ENCODE results near the gene EXOC3L2. TPM values are rescaled to one million over a fixed set of nuclear protein-coding genes. Genes with fewer than 3 reads are reported as not detected.

The EXOC3L2 gene
- total and polyA plus RNA-seq, 10 donors: 1.9 to 22.7 (median 13.4) TPM

DNA sequence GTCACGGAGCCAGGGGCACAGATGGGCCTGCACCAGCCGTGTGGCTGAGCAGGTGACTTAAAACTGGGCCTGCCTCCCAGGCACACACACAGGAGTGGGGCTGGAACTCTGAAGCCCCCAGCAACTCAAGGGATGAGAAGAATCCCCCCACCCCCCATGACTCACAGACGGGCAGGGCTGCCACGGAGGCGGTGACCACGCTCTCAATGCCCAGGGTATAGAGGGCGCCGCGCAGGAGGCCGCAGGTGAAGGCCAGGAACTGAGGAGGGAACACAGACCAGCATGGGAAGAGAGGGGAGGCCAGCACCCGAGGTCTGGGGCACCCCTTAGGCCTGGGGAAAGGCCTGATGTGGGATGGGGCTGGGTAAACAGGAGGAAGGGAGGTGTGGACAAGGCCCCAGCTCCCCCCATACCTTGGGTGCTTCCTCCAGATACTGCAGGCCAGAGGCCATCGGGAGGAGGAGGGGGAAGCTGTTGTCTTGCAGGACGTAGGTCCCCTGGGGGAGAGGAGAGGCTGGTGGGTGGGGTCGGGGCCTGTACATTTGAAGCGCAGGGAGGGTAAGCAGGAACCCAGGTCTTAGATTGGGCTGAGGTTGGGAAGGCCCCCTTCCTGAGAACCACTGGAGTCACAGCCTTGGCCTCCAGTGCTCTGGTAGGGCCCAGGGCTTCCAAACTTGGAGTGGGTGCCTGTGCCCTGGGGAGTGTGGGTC lies 81.3 kb downstream of the EXOC3L2 start:
- H3K9me3 ChIP-seq: no peaks in the 10 kb centered on the region
- peak overlapping the region in 1 of 8 donors; percentile 6 for H3K4me3 ChIP-seq
- H3K27ac ChIP-seq: peak overlapping the region in 2 of 8 donors; percentile 9 to 30
- H3K27me3 ChIP-seq (replicated peaks in 1 of 7): peaks cover 0 to 31% (median 4%) of the 10 kb centered on the region in 7 donors
- DNase-seq: no peak
- intact Hi-C loops (cut with DNase I; ENCODE audit: low total_unique reads): no loop called here
- WGBS, 5 donors: 67 to 76% (median 70%) methylated on average over 13 to 15 of the region's 15 CpGs
- H3K4me1 ChIP-seq: peaks cover 16 to 52% (median 36%) of the 10 kb centered on the region in 6 donors
- H3K36me3 ChIP-seq: peaks cover 0 to 7% (median 0%) of the 10 kb centered on the region in 6 donors
- TF ChIP-seq POLR2A (IDR thresholded peaks at IDR 0.05) (no peak), POLR2AphosphoS5 (IDR thresholded peaks at IDR 0.05) (no peak)
- TF ChIP-seq, protein P1, sequence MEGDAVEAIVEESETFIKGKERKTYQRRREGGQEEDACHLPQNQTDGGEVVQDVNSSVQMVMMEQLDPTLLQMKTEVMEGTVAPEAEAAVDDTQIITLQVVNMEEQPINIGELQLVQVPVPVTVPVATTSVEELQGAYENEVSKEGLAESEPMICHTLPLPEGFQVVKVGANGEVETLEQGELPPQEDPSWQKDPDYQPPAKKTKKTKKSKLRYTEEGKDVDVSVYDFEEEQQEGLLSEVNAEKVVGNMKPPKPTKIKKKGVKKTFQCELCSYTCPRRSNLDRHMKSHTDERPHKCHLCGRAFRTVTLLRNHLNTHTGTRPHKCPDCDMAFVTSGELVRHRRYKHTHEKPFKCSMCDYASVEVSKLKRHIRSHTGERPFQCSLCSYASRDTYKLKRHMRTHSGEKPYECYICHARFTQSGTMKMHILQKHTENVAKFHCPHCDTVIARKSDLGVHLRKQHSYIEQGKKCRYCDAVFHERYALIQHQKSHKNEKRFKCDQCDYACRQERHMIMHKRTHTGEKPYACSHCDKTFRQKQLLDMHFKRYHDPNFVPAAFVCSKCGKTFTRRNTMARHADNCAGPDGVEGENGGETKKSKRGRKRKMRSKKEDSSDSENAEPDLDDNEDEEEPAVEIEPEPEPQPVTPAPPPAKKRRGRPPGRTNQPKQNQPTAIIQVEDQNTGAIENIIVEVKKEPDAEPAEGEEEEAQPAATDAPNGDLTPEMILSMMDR (IDR thresholded peaks at IDR 0.05 in 8 of 11, conservative IDR thresholded peaks at IDR 0.05 in 3 of 11): no peak

DNA sequence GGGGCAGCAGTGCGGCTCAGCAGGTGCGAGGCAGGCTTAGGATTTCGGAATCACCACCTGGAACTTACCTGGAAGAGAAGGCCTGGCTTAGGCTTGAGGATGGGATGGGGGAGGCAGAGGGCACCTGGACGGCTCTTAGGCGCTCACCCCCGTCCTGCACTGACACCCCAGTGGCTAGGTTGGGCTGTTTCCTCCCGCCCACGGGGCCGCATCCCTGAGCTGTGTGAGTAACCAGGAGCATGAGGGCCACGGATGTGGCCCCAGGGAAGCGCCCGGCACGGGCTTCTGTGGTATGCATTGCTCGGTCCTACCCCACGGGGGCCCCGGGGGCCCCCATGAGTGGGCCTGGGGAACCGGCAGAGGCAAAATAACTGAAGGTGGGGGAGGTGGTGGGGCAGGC lies 82.1 kb downstream of the EXOC3L2 start:
- intact Hi-C loops (cut with DNase I; ENCODE audit: low total_unique reads): no loop called here
- DNase-seq: no peak

DNA sequence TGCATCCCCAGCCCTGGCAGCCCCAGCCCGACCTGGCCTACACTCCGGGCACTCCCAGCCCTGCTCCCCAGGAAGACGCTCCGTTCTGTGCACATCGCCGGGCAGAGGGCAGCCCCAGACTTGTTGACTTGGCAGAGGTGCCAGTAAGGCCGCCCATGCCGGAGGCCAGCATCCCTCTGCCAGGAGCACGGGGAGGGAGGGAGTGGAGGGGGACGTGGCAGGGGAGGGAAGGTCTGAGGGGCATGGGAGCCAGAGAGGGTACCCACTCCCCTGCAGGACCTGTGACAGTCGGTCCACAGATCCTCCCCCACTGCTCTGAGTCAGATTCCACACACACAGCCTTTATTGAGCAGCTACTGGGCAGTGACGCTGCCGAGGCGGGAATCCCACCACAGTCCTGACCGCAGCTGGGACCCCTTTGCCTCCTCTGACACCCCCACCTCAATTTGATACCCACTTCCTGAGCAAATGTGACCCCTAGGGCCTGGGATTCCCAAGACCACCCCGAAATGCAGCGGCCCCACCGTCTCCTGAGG lies 82.5 kb downstream of the EXOC3L2 start:
- no peak overlapping the region for H3K4me3 ChIP-seq
- TF ChIP-seq POLR2AphosphoS5 (IDR thresholded peaks at IDR 0.05) (no peak), POLR2A (IDR thresholded peaks at IDR 0.05) (no peak)
- TF ChIP-seq, protein P1 (IDR thresholded peaks at IDR 0.05 in 8 of 11, conservative IDR thresholded peaks at IDR 0.05 in 3 of 11): no peak
- no peaks in the 10 kb centered on the region for H3K9me3 ChIP-seq
- H3K27me3 ChIP-seq (replicated peaks in 1 of 7): peaks cover 0 to 43% (median 16%) of the 10 kb centered on the region in 7 donors
- WGBS, 5 donors: 88 to 94% (median 89%) methylated on average over 17 to 18 of the region's 18 CpGs
- no peaks in the 10 kb centered on the region for H3K36me3 ChIP-seq
- intact Hi-C loops (cut with DNase I; ENCODE audit: low total_unique reads): no loop called here
- H3K4me1 ChIP-seq: peaks cover 16 to 43% (median 30%) of the 10 kb centered on the region in 6 donors
- no peak overlapping the region for H3K27ac ChIP-seq
- no peak for DNase-seq

More for the DNA sequence above, 82.1 kb downstream of the EXOC3L2 start:
- Histone ChIP-seq H3K36me3 (no peaks in the 10 kb centered on the region), H3K4me1 (peaks cover 16 to 45% (median 30%) of the 10 kb centered on the region in 6 donors), H3K4me3 (no peak overlapping the region), H3K27ac (no peak overlapping the region), H3K9me3 (no peaks in the 10 kb centered on the region), H3K27me3 (replicated peaks in 1 of 7) (peaks cover 0 to 39% (median 11%) of the 10 kb centered on the region in 7 donors)
- 87 to 90% (median 88%) methylated on average over 11 to 17 of the region's 17 CpGs for WGBS, 5 donors
- TF ChIP-seq, protein P1 (IDR thresholded peaks at IDR 0.05 in 8 of 11, conservative IDR thresholded peaks at IDR 0.05 in 3 of 11): no peak
- TF ChIP-seq POLR2AphosphoS5 (IDR thresholded peaks at IDR 0.05) (no peak), POLR2A (IDR thresholded peaks at IDR 0.05) (no peak)

Other genes with a start within 250 kb of the EXOC3L2 start
- 10 to 100 TPM; 16.6 to 67.4 (median 29.0) TPM for gene RELB, start 243.9 kb downstream of the EXOC3L2 start, total RNA-seq
- gene RELB, start 243.9 kb downstream of the EXOC3L2 start, polyA plus RNA-seq: 10 to 100 TPM; 23.8 to 48.7 (median 45.3) TPM
- 100 to 1,000 TPM in 6 of 7 donors, 10 to 100 TPM in 1; 97.6 to 153 (median 143) TPM for gene CLASRP, start 206.4 kb downstream of the EXOC3L2 start, total RNA-seq
- 100 to 1,000 TPM in 2 of 3 donors, 10 to 100 TPM in 1; 61.3 to 215 (median 191) TPM for gene CLASRP, start 206.4 kb downstream of the EXOC3L2 start, polyA plus RNA-seq
- gene ZNF296, start 168.9 kb downstream of the EXOC3L2 start, total RNA-seq: 1 to 10 TPM; 3.9 to 7.5 (median 6.4) TPM
- gene ZNF296, start 168.9 kb downstream of the EXOC3L2 start, polyA plus RNA-seq: 10 to 100 TPM in 1 of 3 donors, 1 to 10 TPM in 2; 7.3 to 11.9 (median 8.8) TPM
- gene GEMIN7, start 166.1 kb downstream of the EXOC3L2 start, total RNA-seq: 10 to 100 TPM; 19.6 to 33.4 (median 23.1) TPM
- gene GEMIN7, start 166.1 kb downstream of the EXOC3L2 start, polyA plus RNA-seq: 10 to 100 TPM; 43.6 to 51.1 (median 49.7) TPM
- 10 to 100 TPM; 16.2 to 27.1 (median 19.6) TPM for gene PPP1R37, start 152.2 kb downstream of the EXOC3L2 start, total RNA-seq
- 10 to 100 TPM; 14.3 to 36.7 (median 20.3) TPM for gene PPP1R37, start 152.2 kb downstream of the EXOC3L2 start, polyA plus RNA-seq
- under 1 TPM in 6 of 7 donors, not detected in 1; 0.20 to 0.77 (median 0.23) TPM for gene NKPD1, start 84.4 kb downstream of the EXOC3L2 start, total RNA-seq
- under 1 TPM; 0.17 to 0.21 (median 0.19) TPM for gene NKPD1, start 84.4 kb downstream of the EXOC3L2 start, polyA plus RNA-seq
- 10 to 100 TPM; 25.9 to 46.6 (median 36.3) TPM for gene TRAPPC6A, start 67.2 kb downstream of the EXOC3L2 start, total RNA-seq
- 100 to 1,000 TPM in 2 of 3 donors, 10 to 100 TPM in 1; 66.4 to 109 (median 105) TPM for gene TRAPPC6A, start 67.2 kb downstream of the EXOC3L2 start, polyA plus RNA-seq
- 10 to 100 TPM; 14.7 to 31.7 (median 17.9) TPM for gene BLOC1S3, start 66.6 kb downstream of the EXOC3L2 start, total RNA-seq
- 1 to 10 TPM; 5.0 to 7.4 (median 7.4) TPM for gene BLOC1S3, start 66.6 kb downstream of the EXOC3L2 start, polyA plus RNA-seq
- gene MARK4, start 5.9 kb upstream of the EXOC3L2 start, total RNA-seq: 10 to 100 TPM; 17.9 to 45.8 (median 31.3) TPM
- 10 to 100 TPM in 1 of 3 donors, 1 to 10 TPM in 2; 6.5 to 12.7 (median 6.9) TPM for gene MARK4, start 5.9 kb upstream of the EXOC3L2 start, polyA plus RNA-seq
- under 1 TPM in 1 of 7 donors, not detected in 6; 0.49 TPM for gene CKM, start 77.5 kb upstream of the EXOC3L2 start, total RNA-seq
- gene CKM, start 77.5 kb upstream of the EXOC3L2 start, polyA plus RNA-seq: 1 to 10 TPM in 1 of 3 donors, under 1 TPM in 2; 0.29 to 4.4 (median 0.76) TPM
- under 1 TPM in 1 of 7 donors, not detected in 6; 0.87 TPM for gene KLC3, start 95.3 kb upstream of the EXOC3L2 start, total RNA-seq
- under 1 TPM; 0.05 to 0.10 (median 0.07) TPM for gene KLC3, start 95.3 kb upstream of the EXOC3L2 start, polyA plus RNA-seq
- 10 to 100 TPM; 12.2 to 22.1 (median 14.7) TPM for gene ERCC2, start 125.2 kb upstream of the EXOC3L2 start, total RNA-seq
- gene ERCC2, start 125.2 kb upstream of the EXOC3L2 start, polyA plus RNA-seq: 10 to 100 TPM; 11.5 to 19.1 (median 17.3) TPM
- gene PPP1R13L, start 159.7 kb upstream of the EXOC3L2 start, total RNA-seq: 10 to 100 TPM in 5 of 7 donors, 1 to 10 TPM in 2; 3.9 to 18.1 (median 12.5) TPM
- gene PPP1R13L, start 159.7 kb upstream of the EXOC3L2 start, polyA plus RNA-seq: 10 to 100 TPM in 1 of 3 donors, 1 to 10 TPM in 2; 7.5 to 13.2 (median 8.8) TPM
- 1 to 10 TPM; 2.6 to 4.3 (median 3.1) TPM for gene POLR1G, start 161.2 kb upstream of the EXOC3L2 start, total RNA-seq
- gene POLR1G, start 161.2 kb upstream of the EXOC3L2 start, polyA plus RNA-seq: 1 to 10 TPM; 2.1 to 4.3 (median 2.5) TPM
- gene ERCC1, start 178.5 kb upstream of the EXOC3L2 start, total RNA-seq: 10 to 100 TPM; 47.3 to 69.4 (median 59.7) TPM
- gene ERCC1, start 178.5 kb upstream of the EXOC3L2 start, polyA plus RNA-seq: 10 to 100 TPM; 45.3 to 54.6 (median 50.0) TPM
- gene FOSB, start 222.6 kb upstream of the EXOC3L2 start, total RNA-seq: 10 to 100 TPM in 2 of 7 donors, 1 to 10 TPM in 4, under 1 TPM in 1; 0.92 to 41.7 (median 1.6) TPM
- 1 to 10 TPM in 2 of 3 donors, under 1 TPM in 1; 0.42 to 2.2 (median 1.3) TPM for gene FOSB, start 222.6 kb upstream of the EXOC3L2 start, polyA plus RNA-seq

All from spleen (tissue), 11 donors.